Measurements from ENCODE around the gene ARHGEF4.

The ARHGEF4 gene

GRCh38 chr2:130996691-130997090, 160.0 kb downstream of the ARHGEF4 start:
- TF ChIP-seq CTCF (IDR thresholded peaks at IDR 0.05; ENCODE audit: low read length, missing control alignments) = no peak
- no peak for DNase-seq (ENCODE audit: low read depth)

GRCh38 chr2:130997198-130997597, 160.5 kb downstream of the ARHGEF4 start:
- TF ChIP-seq CTCF (IDR thresholded peaks at IDR 0.05; ENCODE audit: low read length, missing control alignments) = no peak
- no peak overlapping the region for H3K4me3 ChIP-seq (replicated peaks; ENCODE audit: low read depth, low read length)
- no peak for DNase-seq (ENCODE audit: low read depth)

More at GRCh38 chr2:130996691-130997090, 160.0 kb downstream of the ARHGEF4 start:
- H3K4me3 ChIP-seq (replicated peaks; ENCODE audit: low read depth, low read length) = no peak overlapping the region

- no peak for TF ChIP-seq CTCF (IDR thresholded peaks at IDR 0.05; ENCODE audit: low read length, missing control alignments)
- DNase-seq (ENCODE audit: low read depth) = no peak
- H3K4me3 ChIP-seq (replicated peaks; ENCODE audit: low read depth, low read length) = no peak overlapping the region
Measured at GRCh38 chr2:130998561-130998960, 161.8 kb downstream of the ARHGEF4 start.

GRCh38 chr2:131004446-131005209, 167.9 kb downstream of the ARHGEF4 start:
- H3K4me3 ChIP-seq (replicated peaks; ENCODE audit: low read depth, low read length) = no peak overlapping the region
- DNase-seq (ENCODE audit: low read depth) = no peak
- TF ChIP-seq CTCF (IDR thresholded peaks at IDR 0.05; ENCODE audit: low read length, missing control alignments) = no peak

- no peak overlapping the region for H3K4me3 ChIP-seq (replicated peaks; ENCODE audit: low read depth, low read length)
- TF ChIP-seq CTCF (IDR thresholded peaks at IDR 0.05; ENCODE audit: low read length, missing control alignments) = no peak
- DNase-seq (ENCODE audit: low read depth) = no peak
Measured at GRCh38 chr2:131005216-131005935, 168.7 kb downstream of the ARHGEF4 start.

GRCh38 chr2:131006561-131006960, 169.8 kb downstream of the ARHGEF4 start:
- no peak for DNase-seq (ENCODE audit: low read depth)
- no peak overlapping the region for H3K4me3 ChIP-seq (replicated peaks; ENCODE audit: low read depth, low read length)
- no peak for TF ChIP-seq CTCF (IDR thresholded peaks at IDR 0.05; ENCODE audit: low read length, missing control alignments)

Data from fibroblast of pulmonary artery (primary cell).